Tibial artery (tissue), 4 donors: ENCODE measurements around the gene DMAC2.
"Not testable (repeated sequence)": the region's sequence is repeated elsewhere in the genome, so short reads cannot be mapped to it uniquely, and the experiment has no call there.

Experiments
- DNase-seq, 2 donors: peaks; one replicate each; pipeline ENCODE4 v3.0.0-alpha.2; 2019
- H3K27ac ChIP-seq, 2 donors: fragments of 200-600 bp; sonication (generic) in 1 of 2; 1 replicate in 1 of 2; 2 replicates in 1 of 2; pipeline ENCODE4 v1.5.1; 2018 to 2019; ENCODE audit warnings: mild to moderate bottlenecking in 1 of 2
- H3K27me3 ChIP-seq, 2 donors: fragments of 200-600 bp; sonication (generic) in 1 of 2; one replicate each; pipeline versions ENCODE4 v1.5.1 to v1.6.0; 2016 to 2019
- H3K36me3 ChIP-seq, 3 donors: fragments of 200-600 bp; sonication (generic) in 2 of 3; one replicate each; pipeline ENCODE4 v1.5.1; 2016 to 2019; ENCODE audit warnings: mild to moderate bottlenecking in 2 of 3
- H3K4me1 ChIP-seq, 4 donors: fragments of 200-600 bp; sonication (generic) in 2 of 4; 1 replicate in 3 of 4; 2 replicates in 1 of 4; pipeline ENCODE4 v1.5.1; 2016 to 2019
- H3K4me3 ChIP-seq, 2 donors: fragments of 200-600 bp; sonication (generic) in 1 of 2; 1 replicate in 1 of 2; 2 replicates in 1 of 2; pipeline ENCODE4 v1.5.1; 2018 to 2019; ENCODE audit warnings: mild to moderate bottlenecking in 2 of 2
- H3K9me3 ChIP-seq, 3 donors: fragments of 200-600 bp; sonication (generic) in 1 of 3; one replicate each; pipeline ENCODE4 v1.5.1; 2016 to 2019
- intact Hi-C: fragments of 100-400 bp; cut with DNase I; formaldehyde crosslinking; loops from one replicate; pipeline ENCODE4 v1.15.0; 2023; ENCODE audit warnings: low total_unique reads
- TF ChIP-seq, protein P1 (sequence below), 2 experiments: fragments of 200-600 bp in 1 of 2; fragments of 450-650 bp in 1 of 2; IDR thresholded peaks; one replicate each; pipeline ENCODE4 v1.5.1; 2017 to 2019; ENCODE audit warnings: antibody characterized with exemption in 2 of 2, mild to moderate bottlenecking in 1 of 2, moderate library complexity in 1 of 2

The DMAC2 gene

DNA sequence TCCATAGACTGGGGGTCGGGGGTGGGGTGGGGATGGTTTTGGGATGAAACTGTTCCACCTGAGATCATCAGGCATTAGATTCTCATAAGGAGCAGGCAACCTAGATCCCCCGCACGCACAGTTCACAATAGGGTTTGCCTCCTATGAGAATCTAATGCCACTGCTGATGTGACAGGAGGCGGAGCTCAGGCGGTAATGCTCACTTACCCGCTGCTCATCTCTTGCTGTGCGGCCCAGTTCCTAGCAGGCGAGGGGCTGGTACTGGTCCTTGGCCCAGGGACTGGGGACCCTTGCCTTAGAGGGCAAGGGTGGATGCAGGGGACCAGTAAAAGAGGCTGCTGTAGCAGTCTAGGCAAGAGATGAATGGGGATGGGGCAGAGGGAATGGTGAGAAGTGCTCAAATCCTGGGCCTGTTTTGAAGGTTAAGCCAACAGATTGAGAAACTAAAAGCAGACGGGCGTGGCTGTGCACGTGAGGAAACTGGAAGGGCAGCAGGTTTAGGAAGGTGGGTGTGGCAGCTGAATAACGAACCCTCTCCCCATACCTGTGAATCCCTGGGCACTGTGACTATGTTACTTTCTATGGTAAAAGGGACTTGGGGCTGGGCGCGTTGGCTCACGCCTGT lies 1.7 kb upstream of the DMAC2 start:
- Histone ChIP-seq H3K4me1 (peaks cover 0 to 9% (median 6%) of the 10 kb centered on the region in 4 donors), H3K27me3 (peaks cover 0 to 29% of the 10 kb centered on the region in 2 donors), H3K4me3 (no peak overlapping the region), H3K36me3 (peaks cover 0 to 12% (median 0%) of the 10 kb centered on the region in 3 donors), H3K27ac (no peak overlapping the region), H3K9me3 (no peaks in the 10 kb centered on the region)
- TF ChIP-seq, protein P1, sequence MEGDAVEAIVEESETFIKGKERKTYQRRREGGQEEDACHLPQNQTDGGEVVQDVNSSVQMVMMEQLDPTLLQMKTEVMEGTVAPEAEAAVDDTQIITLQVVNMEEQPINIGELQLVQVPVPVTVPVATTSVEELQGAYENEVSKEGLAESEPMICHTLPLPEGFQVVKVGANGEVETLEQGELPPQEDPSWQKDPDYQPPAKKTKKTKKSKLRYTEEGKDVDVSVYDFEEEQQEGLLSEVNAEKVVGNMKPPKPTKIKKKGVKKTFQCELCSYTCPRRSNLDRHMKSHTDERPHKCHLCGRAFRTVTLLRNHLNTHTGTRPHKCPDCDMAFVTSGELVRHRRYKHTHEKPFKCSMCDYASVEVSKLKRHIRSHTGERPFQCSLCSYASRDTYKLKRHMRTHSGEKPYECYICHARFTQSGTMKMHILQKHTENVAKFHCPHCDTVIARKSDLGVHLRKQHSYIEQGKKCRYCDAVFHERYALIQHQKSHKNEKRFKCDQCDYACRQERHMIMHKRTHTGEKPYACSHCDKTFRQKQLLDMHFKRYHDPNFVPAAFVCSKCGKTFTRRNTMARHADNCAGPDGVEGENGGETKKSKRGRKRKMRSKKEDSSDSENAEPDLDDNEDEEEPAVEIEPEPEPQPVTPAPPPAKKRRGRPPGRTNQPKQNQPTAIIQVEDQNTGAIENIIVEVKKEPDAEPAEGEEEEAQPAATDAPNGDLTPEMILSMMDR (IDR thresholded peaks at IDR 0.05): no peak
- no peak for DNase-seq
- intact Hi-C loops: no loop called here

GRCh38 chr19:41437944-41438574 lies 1.7 kb downstream of the DMAC2 start:
- Histone ChIP-seq H3K4me1 (peaks cover 0 to 9% (median 6%) of the 10 kb centered on the region in 4 donors), H3K4me3 (no peak overlapping the region), H3K27ac (no peak overlapping the region), H3K27me3 (peaks cover 0 to 19% of the 10 kb centered on the region in 2 donors), H3K9me3 (no peaks in the 10 kb centered on the region), H3K36me3 (peaks cover 4 to 34% (median 9%) of the 10 kb centered on the region in 3 donors)
- intact Hi-C loops: no loop called here
- TF ChIP-seq, protein P1 (IDR thresholded peaks at IDR 0.05): no peak
- no peak for DNase-seq

DNA sequence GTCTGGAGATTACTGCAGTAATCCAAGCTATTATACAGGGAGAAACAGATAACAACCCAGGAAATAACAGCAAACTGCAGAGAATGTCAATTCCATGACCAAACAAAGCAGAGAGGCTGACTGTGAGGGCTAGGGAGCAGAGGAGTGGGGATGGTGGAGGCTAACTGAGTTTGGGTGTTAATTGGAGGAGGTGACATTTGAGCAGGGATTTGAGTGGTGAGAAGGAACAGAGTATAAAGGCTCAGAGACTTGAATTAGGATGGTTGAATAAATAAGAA lies 3.1 kb downstream of the DMAC2 start:
- Histone ChIP-seq H3K27ac (no peak overlapping the region), H3K9me3 (no peaks in the 10 kb centered on the region), H3K4me1 (peaks cover 0 to 9% (median 6%) of the 10 kb centered on the region in 4 donors), H3K36me3 (peaks cover 13 to 49% (median 24%) of the 10 kb centered on the region in 3 donors), H3K4me3 (no peak overlapping the region), H3K27me3 (peaks cover 0 to 5% of the 10 kb centered on the region in 2 donors)
- no peak for DNase-seq
- TF ChIP-seq, protein P1 (IDR thresholded peaks at IDR 0.05): no peak
- intact Hi-C loops: no loop called here

DNA sequence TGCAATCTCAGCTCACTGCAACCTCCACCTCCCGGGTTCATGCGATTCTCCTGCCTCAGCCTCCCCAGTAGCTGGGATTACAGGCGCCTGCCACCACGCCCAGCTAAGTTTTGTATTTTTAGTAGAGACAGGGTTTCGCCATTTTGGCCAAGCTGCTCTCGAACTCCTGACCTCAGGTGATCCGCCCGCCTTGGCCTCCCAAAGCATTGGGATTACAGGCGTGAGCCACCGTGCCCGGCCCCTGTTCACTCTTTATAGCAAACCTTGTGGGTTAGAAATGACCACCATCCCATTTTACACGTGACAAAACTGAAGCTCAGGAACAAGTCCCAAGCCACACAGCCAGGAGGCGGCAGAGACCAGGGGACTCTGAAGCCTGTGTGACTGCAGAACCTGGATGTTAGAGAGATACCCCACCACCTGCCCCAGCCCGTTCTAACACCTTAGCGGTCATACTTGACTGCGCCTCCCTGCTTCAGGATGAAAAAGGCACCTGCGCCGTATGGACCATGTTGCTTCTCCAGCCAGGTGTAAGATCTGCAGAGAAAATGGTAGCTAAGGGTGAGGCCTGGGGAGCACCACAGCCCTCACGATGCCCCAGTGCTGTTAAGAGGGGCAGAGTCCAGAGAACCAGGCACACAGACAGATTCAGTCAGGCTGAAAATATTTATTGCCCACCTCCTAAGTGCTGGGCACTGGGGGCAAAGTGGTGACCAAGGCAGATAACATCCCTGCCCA lies 3.6 kb downstream of the DMAC2 start:
- intact Hi-C loops: no loop called here
- Histone ChIP-seq H3K36me3 (peaks cover 14 to 54% (median 27%) of the 10 kb centered on the region in 3 donors), H3K4me3 (no peak overlapping the region), H3K27me3 (no peaks in the 10 kb centered on the region), H3K4me1 (peaks cover 0 to 9% (median 6%) of the 10 kb centered on the region in 4 donors), H3K27ac (no peak overlapping the region), H3K9me3 (no peaks in the 10 kb centered on the region)
- no peak for DNase-seq
- TF ChIP-seq, protein P1 (IDR thresholded peaks at IDR 0.05): no peak

GRCh38 chr19:41435376-41435775 lies 4.3 kb downstream of the DMAC2 start:
- H3K9me3 ChIP-seq, intact Hi-C loops: not testable (repeated sequence)
- peaks cover 14 to 59% (median 27%) of the 10 kb centered on the region in 3 donors for H3K36me3 ChIP-seq

GRCh38 chr19:41434450-41434849 lies 5.3 kb downstream of the DMAC2 start:
- Histone ChIP-seq H3K4me3 (no peak overlapping the region), H3K27me3 (no peaks in the 10 kb centered on the region), H3K27ac (no peak overlapping the region), H3K4me1 (peaks cover 0 to 9% (median 6%) of the 10 kb centered on the region in 4 donors), H3K36me3 (peaks cover 14 to 59% (median 27%) of the 10 kb centered on the region in 3 donors), H3K9me3 (no peaks in the 10 kb centered on the region)
- intact Hi-C loops: no loop called here
- TF ChIP-seq, protein P1 (IDR thresholded peaks at IDR 0.05): no peak
- DNase-seq: no peak

More at GRCh38 chr19:41435376-41435775, 4.3 kb downstream of the DMAC2 start:
- H3K27ac ChIP-seq, H3K4me3 ChIP-seq, H3K27me3 ChIP-seq, H3K4me1 ChIP-seq: not testable (repeated sequence)
- DNase-seq: peak in 1 of 2 donors; percentile 46
